Activated CD4-positive, alpha-beta memory T cell treated with anti-CD3 and anti-CD28 coated beads for 36 hours (primary cell): ENCODE data around the gene GNB2. TPM values are rescaled to one million over a fixed set of nuclear protein-coding genes. Genes with fewer than 3 reads are reported as not detected.
"Not testable (repeated sequence)": the region's sequence is repeated elsewhere in the genome, so short reads cannot be mapped to it uniquely, and the experiment has no call there.

ENCODE experiments used
- CTCF ChIA-PET: fragments of 350-600 bp; sonication (Branson Sonifier 250); formaldehyde crosslinking; loops from one replicate; lab custom pipeline; 2021; ENCODE audit warnings: antibody characterized with exemption, inconsistent platforms; lab: Charles Lee
- POLR2A ChIA-PET: fragments of 350-600 bp; sonication (Branson Sonifier 250); formaldehyde crosslinking; loops from one replicate; lab custom pipeline; 2021; ENCODE audit warnings: antibody characterized with exemption; lab: Charles Lee
- DNase-seq: peaks from one replicate; pipeline ENCODE4 v3.0.0-alpha.2; 2020
- H3K27ac Mint-ChIP-seq: one replicate; pipeline ENCODE4 v1.8.0; 2021; ENCODE audit warnings: mixed read lengths
- H3K27me3 Mint-ChIP-seq: one replicate; pipeline ENCODE4 v1.8.0; 2021; ENCODE audit warnings: mixed read lengths
- H3K36me3 Mint-ChIP-seq: one replicate; pipeline ENCODE4 v1.8.0; 2021; ENCODE audit warnings: mixed read lengths
- H3K4me1 Mint-ChIP-seq: one replicate; pipeline ENCODE4 v1.8.0; 2021; ENCODE audit warnings: low read depth, mixed read lengths
- H3K4me3 Mint-ChIP-seq: one replicate; pipeline ENCODE4 v1.8.0; 2021; ENCODE audit warnings: mild to moderate bottlenecking, mixed read lengths
- H3K9me3 Mint-ChIP-seq: one replicate; pipeline ENCODE4 v1.8.0; 2021; ENCODE audit warnings: mixed read lengths
- intact Hi-C: fragments of 100-400 bp; cut with micrococcal nuclease; formaldehyde crosslinking; loops from one replicate; pipeline ENCODE4 v1.15.1; 2023
- total RNA-seq, 2 experiments: library from RNA; stranded (reverse); gene quantifications; one replicate each; pipeline ENCODE4 v1.2.3, GENCODE V29; 2021

The GNB2 gene
- total RNA-seq, 2 experiments from 2014 or later, result 228 to 231 TPM

DNA sequence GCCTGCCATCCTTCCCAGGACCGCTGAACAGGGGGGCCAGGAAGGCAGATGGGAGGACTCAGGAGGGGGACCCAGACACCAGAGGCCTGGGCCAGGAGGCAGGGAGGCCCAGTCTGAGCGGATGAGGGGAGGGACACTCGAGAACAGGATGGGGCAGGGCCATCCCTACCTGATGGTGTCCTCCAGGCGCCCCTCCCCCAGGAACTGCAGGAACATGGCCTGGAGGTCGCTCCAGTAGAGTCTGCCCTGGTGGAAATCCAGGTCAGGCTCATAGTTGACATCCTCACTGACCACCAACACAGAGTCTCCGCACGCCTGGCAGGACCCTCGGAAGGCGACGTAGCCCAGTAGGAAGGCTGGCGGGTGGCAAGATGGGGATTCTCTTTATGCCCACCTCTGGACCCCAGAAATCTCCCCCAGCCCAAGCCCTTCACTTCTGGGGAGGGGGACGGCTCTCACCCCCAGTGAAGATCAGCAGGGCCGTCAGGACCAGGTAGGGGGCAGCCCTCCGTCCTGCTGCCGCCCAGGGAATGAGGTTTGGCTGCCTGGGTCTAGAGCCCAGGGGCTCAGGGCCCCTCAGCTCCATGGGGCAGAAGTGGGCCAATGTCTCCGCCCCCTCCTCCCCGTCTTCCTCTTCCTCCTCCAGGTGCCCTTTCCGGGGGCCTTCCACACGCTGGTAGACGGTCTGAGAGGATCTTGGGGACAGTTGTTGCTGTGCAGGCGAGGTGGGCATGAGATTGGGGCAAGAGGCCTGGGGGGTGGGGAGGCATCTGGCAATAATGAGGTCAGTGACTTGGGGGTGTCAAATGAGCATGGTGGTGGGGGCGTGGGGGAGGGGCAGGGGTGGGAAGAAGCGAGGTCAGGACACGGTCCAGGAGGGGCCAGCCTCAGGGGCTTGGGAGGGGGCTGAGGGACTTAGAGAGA lies 32.8 kb upstream of the GNB2 start:
- no peak overlapping the region for H3K27ac Mint-ChIP-seq

GRCh38 chr7:100641463-100641859 lies 32.1 kb upstream of the GNB2 start, which contains the start of gene TFR2:
TFR2 (minus strand) TSS chr7:100641552; CDS start chr7:100641509, 43 bp downstream.
- Mint-ChIP-seq H3K27me3 (peaks cover 3% of the 10 kb centered on the region), H3K27ac (no peak within 1 kb of the TSS), H3K9me3 (no peaks in the 10 kb centered on the region), H3K4me3 (no peak within 1 kb of the TSS), H3K36me3 (no peaks in the 10 kb centered on the region), H3K4me1 (no peaks in the 10 kb centered on the region)
- intact Hi-C loops, result no loop called here
- DNase-seq, result no peak
- CTCF ChIA-PET, result no interaction called here
- POLR2A ChIA-PET, result no interaction called here

More for the DNA sequence above, 32.8 kb upstream of the GNB2 start:
- H3K9me3 Mint-ChIP-seq, result no peaks in the 10 kb centered on the region
- CTCF ChIA-PET, result no interaction called here
- H3K36me3 Mint-ChIP-seq, result no peaks in the 10 kb centered on the region
- no peak for DNase-seq
- H3K4me3 Mint-ChIP-seq, result no peak overlapping the region
- POLR2A ChIA-PET, result no interaction called here
- intact Hi-C loops, result no loop called here
- H3K4me1 Mint-ChIP-seq, result no peaks in the 10 kb centered on the region
- peaks cover 3% of the 10 kb centered on the region for H3K27me3 Mint-ChIP-seq

GRCh38 chr7:100641860-100642533 lies 31.5 kb upstream of the GNB2 start:
- DNase-seq, result no peak

DNA sequence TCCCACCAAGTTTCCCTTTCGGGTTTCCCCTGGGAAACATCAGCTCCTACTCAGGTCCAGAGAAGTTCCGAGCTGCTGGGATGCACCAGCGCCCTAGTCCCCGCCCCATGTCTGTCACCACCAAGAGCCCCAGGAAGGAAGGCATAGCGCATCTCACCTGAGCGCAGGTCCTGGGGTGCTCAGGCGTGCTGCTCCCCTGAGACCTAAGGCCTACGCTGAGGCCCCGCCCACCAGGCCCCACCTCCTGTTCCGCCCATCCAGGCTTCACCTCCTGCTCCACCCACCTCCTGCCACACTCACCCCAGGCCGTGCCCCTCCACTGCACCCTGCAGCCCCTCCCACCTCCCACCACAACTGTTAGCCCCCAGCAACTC lies 31.0 kb upstream of the GNB2 start:
- ChIA-PET POLR2A (no interaction called here), CTCF (no interaction called here)
- Mint-ChIP-seq H3K4me3 (no peak overlapping the region), H3K36me3 (no peaks in the 10 kb centered on the region), H3K27ac (no peak overlapping the region), H3K27me3 (peaks cover 5% of the 10 kb centered on the region), H3K4me1 (no peaks in the 10 kb centered on the region), H3K9me3 (no peaks in the 10 kb centered on the region)
- intact Hi-C loops, result no loop called here
- peak; percentile 46 for DNase-seq

More at GRCh38 chr7:100641860-100642533, 31.5 kb upstream of the GNB2 start:
- Mint-ChIP-seq H3K4me3 (no peak overlapping the region), H3K27me3 (peaks cover 5% of the 10 kb centered on the region), H3K27ac (no peak overlapping the region), H3K4me1 (no peaks in the 10 kb centered on the region), H3K9me3 (no peaks in the 10 kb centered on the region), H3K36me3 (no peaks in the 10 kb centered on the region)
- ChIA-PET POLR2A (no interaction called here), CTCF (no interaction called here)
- intact Hi-C loops, result no loop called here

DNA sequence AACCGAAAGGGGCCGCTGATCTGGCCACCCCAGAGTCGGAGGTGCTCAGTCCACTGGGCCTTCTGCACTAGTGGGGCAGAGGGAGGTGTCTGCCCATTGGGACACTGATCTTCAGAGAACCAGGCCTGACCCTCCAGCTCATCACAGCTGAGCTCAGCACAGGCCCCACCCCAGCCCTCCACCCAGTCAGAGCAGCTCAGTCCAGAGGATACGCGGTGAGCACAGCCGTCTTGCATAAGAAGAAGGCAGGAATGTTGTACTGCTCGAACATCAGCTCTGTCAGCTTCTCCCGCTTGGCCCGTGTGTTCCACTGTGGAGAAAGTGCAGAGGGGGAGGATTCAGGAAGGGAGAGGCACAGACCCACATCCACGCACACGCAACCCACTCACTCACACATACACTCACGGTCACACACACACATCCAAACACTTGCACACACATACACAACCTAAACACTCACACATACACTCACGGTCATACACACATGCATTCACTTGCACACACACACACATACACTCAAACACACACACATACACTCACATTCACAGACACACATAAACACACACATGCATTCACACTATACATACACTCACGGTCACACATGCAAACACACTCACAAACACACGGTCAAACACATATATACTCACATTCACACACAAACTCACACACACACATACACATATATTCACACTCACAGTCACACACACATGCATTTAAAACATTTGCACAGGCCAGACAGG lies 23.5 kb upstream of the GNB2 start:
- intact Hi-C loops, result no loop called here
- Mint-ChIP-seq H3K9me3 (no peaks in the 10 kb centered on the region), H3K27me3 (peaks cover 22% of the 10 kb centered on the region), H3K36me3 (peaks cover 1% of the 10 kb centered on the region), H3K27ac (no peak overlapping the region), H3K4me3 (no peak overlapping the region), H3K4me1 (no peaks in the 10 kb centered on the region)
- ChIA-PET POLR2A (no interaction called here), CTCF (no interaction called here)
- DNase-seq, result no peak

GRCh38 chr7:100654908-100655831 lies 18.4 kb upstream of the GNB2 start:
- H3K27me3 Mint-ChIP-seq, result peaks cover 34% of the 10 kb centered on the region

GRCh38 chr7:100655908-100656674 lies 17.4 kb upstream of the GNB2 start, which contains the start of gene ACTL6B:
ACTL6B (minus strand) TSS chr7:100656448; CDS start chr7:100656354, 94 bp downstream.
- CTCF ChIA-PET, result no interaction called here
- intact Hi-C loops, result no loop called here

More at GRCh38 chr7:100654908-100655831, 18.4 kb upstream of the GNB2 start:
- no peak for DNase-seq
- H3K4me1 Mint-ChIP-seq, result no peaks in the 10 kb centered on the region
- H3K9me3 Mint-ChIP-seq, result no peaks in the 10 kb centered on the region
- no peak overlapping the region for H3K4me3 Mint-ChIP-seq
- ChIA-PET POLR2A (no interaction called here), CTCF (no interaction called here)
- peaks cover 1% of the 10 kb centered on the region for H3K36me3 Mint-ChIP-seq
- intact Hi-C loops, result no loop called here
- H3K27ac Mint-ChIP-seq, result no peak overlapping the region

DNA sequence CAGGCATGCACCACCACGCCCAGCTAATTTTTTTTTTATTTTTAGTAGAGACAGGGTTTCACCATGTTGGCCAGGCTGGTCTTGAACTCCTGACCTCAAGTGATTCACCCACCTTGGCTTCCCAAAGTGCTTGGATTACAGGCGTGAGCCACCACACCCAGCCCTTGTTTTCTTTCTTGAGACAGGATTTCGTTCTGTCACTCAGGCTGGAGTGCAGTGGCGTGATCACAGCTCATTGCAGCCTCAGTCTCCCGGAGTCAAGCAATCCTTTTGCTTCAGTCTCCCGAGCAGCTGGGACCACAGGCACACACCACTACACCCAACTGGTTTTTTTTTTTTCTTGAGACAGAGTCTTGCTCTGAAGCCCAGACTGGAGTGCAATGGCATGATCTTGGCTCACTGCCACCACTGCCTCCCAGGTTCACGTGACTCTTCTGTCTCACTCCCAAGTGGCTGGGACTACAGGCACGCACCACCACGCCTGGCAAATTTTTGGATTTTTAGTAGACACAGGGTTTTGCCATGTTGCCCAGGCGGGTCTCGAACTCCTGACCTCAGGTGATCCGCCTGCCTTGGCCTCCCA lies 11.3 kb upstream of the GNB2 start:
- CTCF ChIA-PET, POLR2A ChIA-PET, H3K36me3 Mint-ChIP-seq, DNase-seq, H3K27ac Mint-ChIP-seq, H3K4me3 Mint-ChIP-seq, H3K4me1 Mint-ChIP-seq, H3K9me3 Mint-ChIP-seq, intact Hi-C loops: not testable (repeated sequence)
- peaks cover 12% of the 10 kb centered on the region for H3K27me3 Mint-ChIP-seq

More at GRCh38 chr7:100655908-100656674, 17.4 kb upstream of the GNB2 start, which contains the start of gene ACTL6B:
- H3K4me1 Mint-ChIP-seq, result no peaks in the 10 kb centered on the region
- no peak within 1 kb of the TSS for H3K27ac Mint-ChIP-seq
- DNase-seq, result peak; percentile 74
- H3K9me3 Mint-ChIP-seq, result no peaks in the 10 kb centered on the region
- H3K36me3 Mint-ChIP-seq, result peaks cover 1% of the 10 kb centered on the region
- H3K4me3 Mint-ChIP-seq, result no peak within 1 kb of the TSS
- POLR2A ChIA-PET, result interaction anchor here (0.5 kb wide), 1 partner anchor 150 kb away, joined by 4 read pairs; no protein-coding TSS in a partner anchor
- peaks cover 34% of the 10 kb centered on the region for H3K27me3 Mint-ChIP-seq

DNA sequence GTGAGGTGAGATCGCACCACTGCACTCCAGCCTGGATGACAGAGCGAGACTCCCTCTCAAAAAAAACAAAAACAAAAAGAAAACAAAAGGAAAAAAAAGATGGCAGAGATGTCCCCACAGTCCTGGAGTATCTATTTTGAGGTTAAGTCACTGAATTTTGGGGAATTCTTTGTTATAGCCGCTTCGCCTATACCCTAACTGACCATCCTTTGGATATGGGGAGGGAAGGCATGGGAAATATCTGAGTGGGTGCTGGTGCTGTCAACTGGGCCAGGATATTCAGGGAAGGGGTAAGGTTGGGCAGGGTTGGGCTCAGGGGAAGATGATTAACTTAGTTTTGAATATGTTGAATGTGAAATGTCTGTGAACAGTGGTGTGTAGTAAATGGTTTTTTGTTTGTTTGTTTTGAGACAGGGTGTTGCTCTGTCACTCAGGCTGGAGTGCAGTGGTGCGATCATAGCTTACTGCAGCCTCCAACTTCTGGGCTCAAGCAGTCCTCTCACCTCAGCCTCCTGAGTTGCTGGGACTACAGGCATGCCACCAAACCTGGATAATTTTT lies 8.3 kb upstream of the GNB2 start:
- Mint-ChIP-seq H3K4me3 (no peak overlapping the region), H3K4me1 (no peaks in the 10 kb centered on the region), H3K27me3 (peaks cover 3% of the 10 kb centered on the region), H3K27ac (no peak overlapping the region), H3K9me3 (no peaks in the 10 kb centered on the region), H3K36me3 (no peaks in the 10 kb centered on the region)
- ChIA-PET CTCF (interaction anchor here (1.1 kb wide), 1 partner anchor 412 kb away, joined by 3 read pairs; no protein-coding TSS in a partner anchor), POLR2A (interaction anchor here (1.4 kb wide), 1 partner anchor 34 kb away, joined by 3 read pairs; no protein-coding TSS in a partner anchor)
- DNase-seq, result no peak
- intact Hi-C loops, result no loop called here
